Ascending aorta (tissue), 2 donors: ENCODE measurements around the gene IFNL3. TPM values are rescaled to one million over a fixed set of nuclear protein-coding genes. Genes with fewer than 3 reads are reported as not detected.

Experiments
- DNase-seq, 2 donors: peaks; one replicate each; pipeline ENCODE4 v3.0.0-alpha.2; 2019; ENCODE audit warnings: low spot score in 2 of 2
- H3K27ac ChIP-seq, 2 donors: fragments of 200-600 bp; sonication (generic); one replicate each; pipeline ENCODE4 v1.5.1; 2016 to 2017; ENCODE audit warnings: mild to moderate bottlenecking in 1 of 2
- H3K27me3 ChIP-seq: fragments of 200-600 bp; sonication (generic); one replicate; pipeline ENCODE4 v1.5.1; 2017
- H3K36me3 ChIP-seq, 2 donors: fragments of 200-600 bp; sonication (generic); one replicate each; pipeline ENCODE4 v1.5.1; 2016
- H3K4me1 ChIP-seq, 2 donors: fragments of 200-600 bp; sonication (generic); one replicate each; pipeline ENCODE4 v1.5.1; 2016 to 2017; ENCODE audit warnings: mild to moderate bottlenecking in 1 of 2
- H3K4me3 ChIP-seq, 2 donors: fragments of 200-600 bp; sonication (generic); one replicate each; pipeline ENCODE4 v1.5.1; 2016 to 2017; ENCODE audit warnings: mild to moderate bottlenecking in 1 of 2
- H3K9me3 ChIP-seq, 2 donors: fragments of 200-600 bp; sonication (generic); one replicate each; pipeline ENCODE4 v1.5.1; 2016
- CTCF ChIP-seq, 3 experiments: fragments of 200-600 bp in 2 of 3; fragments of 450-650 bp in 1 of 3; sonication (generic) in 2 of 3; IDR thresholded peaks; one replicate each; pipeline ENCODE4 v1.5.1; 2016 to 2019; ENCODE audit warnings: antibody characterized with exemption in 3 of 3, mild to moderate bottlenecking in 1 of 3, moderate library complexity in 1 of 3
- intact Hi-C: fragments of 100-400 bp; cut with DNase I; formaldehyde crosslinking; loops from one replicate; pipeline ENCODE4 v1.15.1; 2023
- total RNA-seq: library from RNA; depleted of rRNA; stranded (reverse); fragments of >200 nt; gene quantifications from one replicate; pipeline ENCODE4 v1.1.0, GENCODE V29; 2016

Gene IFNL3
- total RNA-seq, 1 donor from 2014 or later = not detected

GRCh38 chr19:39212375-39212742 is 32.4 kb downstream of the IFNL3 start:
- Histone ChIP-seq H3K4me3 (no peak overlapping the region), H3K4me1 (no peaks in the 10 kb centered on the region), H3K36me3 (no peaks in the 10 kb centered on the region), H3K27ac (no peak overlapping the region), H3K9me3 (peaks cover 0 to 4% of the 10 kb centered on the region in 2 donors), H3K27me3 (no peaks in the 10 kb centered on the region)
- no peak for DNase-seq
- TF ChIP-seq CTCF (IDR thresholded peaks at IDR 0.05) = peak in 1 of 3 experiments; percentile 6
- intact Hi-C loops = no loop called here

- no peak for TF ChIP-seq CTCF (IDR thresholded peaks at IDR 0.05)
- Histone ChIP-seq H3K27me3 (no peaks in the 10 kb centered on the region), H3K4me3 (no peak overlapping the region), H3K27ac (no peak overlapping the region), H3K36me3 (no peaks in the 10 kb centered on the region), H3K4me1 (no peaks in the 10 kb centered on the region), H3K9me3 (peaks cover 0 to 4% of the 10 kb centered on the region in 2 donors)
- DNase-seq = no peak
- intact Hi-C loops = no loop called here
These were observed 33.0 kb downstream of the IFNL3 start for GRCh38 chr19:39211731-39212374.

GRCh38 chr19:39209196-39209595 is 35.6 kb downstream of the IFNL3 start:
- Histone ChIP-seq H3K36me3 (no peaks in the 10 kb centered on the region), H3K4me1 (no peaks in the 10 kb centered on the region), H3K4me3 (no peak overlapping the region), H3K9me3 (no peaks in the 10 kb centered on the region), H3K27ac (no peak overlapping the region), H3K27me3 (no peaks in the 10 kb centered on the region)
- no peak for TF ChIP-seq CTCF (IDR thresholded peaks at IDR 0.05)
- DNase-seq = no peak
- intact Hi-C loops = no loop called here

- no peak overlapping the region for H3K4me3 ChIP-seq
- TF ChIP-seq CTCF (IDR thresholded peaks at IDR 0.05) = no peak
- H3K9me3 ChIP-seq = no peaks in the 10 kb centered on the region
- H3K36me3 ChIP-seq = no peaks in the 10 kb centered on the region
- H3K27ac ChIP-seq = no peak overlapping the region
- no peak for DNase-seq
- H3K4me1 ChIP-seq = no peaks in the 10 kb centered on the region
- peaks cover 8% of the 10 kb centered on the region for H3K27me3 ChIP-seq
- intact Hi-C loops = no loop called here
These were observed 36.5 kb downstream of the IFNL3 start for GRCh38 chr19:39208175-39208795.

GRCh38 chr19:39207293-39207836 is 37.4 kb downstream of the IFNL3 start:
- intact Hi-C loops = no loop called here
- no peak for DNase-seq
- no peak for TF ChIP-seq CTCF (IDR thresholded peaks at IDR 0.05)
- no peaks in the 10 kb centered on the region for H3K9me3 ChIP-seq
- no peak overlapping the region for H3K27ac ChIP-seq
- peaks cover 8% of the 10 kb centered on the region for H3K27me3 ChIP-seq
- H3K4me3 ChIP-seq = no peak overlapping the region
- H3K36me3 ChIP-seq = no peaks in the 10 kb centered on the region
- H3K4me1 ChIP-seq = no peaks in the 10 kb centered on the region
